Measurements from ENCODE around the gene HOOK2. TPM values are rescaled to one million over a fixed set of nuclear protein-coding genes. Genes with fewer than 3 reads are reported as not detected.

The HOOK2 gene
- total RNA-seq, 1 experiment from 2014 or later: 14.3 TPM

DNA sequence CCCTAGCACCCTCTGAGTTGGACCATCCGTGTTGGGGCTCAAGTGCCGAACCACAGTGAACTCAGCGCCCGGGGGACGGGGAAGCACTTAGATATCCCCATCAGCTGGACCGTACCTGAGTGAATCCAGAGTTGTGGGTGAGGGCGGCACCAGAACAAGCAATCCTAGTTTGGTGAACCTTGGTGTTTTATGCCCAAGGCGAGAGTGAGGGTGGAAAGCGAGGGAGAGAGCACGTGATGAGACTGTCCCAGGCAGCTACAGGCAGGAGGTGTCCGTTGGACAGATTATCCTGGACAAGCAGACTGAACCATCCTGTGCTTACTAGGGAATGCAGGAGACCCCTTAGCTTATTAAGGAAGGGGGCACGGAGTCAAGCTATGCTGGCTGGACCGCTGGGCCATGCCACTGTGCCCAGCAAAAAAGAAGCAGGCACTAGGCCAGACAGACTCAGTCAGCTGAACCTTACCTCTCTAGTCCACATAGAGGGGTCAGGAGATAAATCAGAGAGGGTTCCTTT, 37.5 kb downstream of the HOOK2 start:
- Histone ChIP-seq H3K4me1 (ENCODE audit: control insufficient read depth, insufficient read depth, low read length) (peaks cover 13% of the 10 kb centered on the region), H3K27ac (ENCODE audit: low read length) (peak overlapping the region; percentile 99), H3K36me3 (ENCODE audit: control insufficient read depth, insufficient read depth, low read length) (peaks cover 16% of the 10 kb centered on the region; the same call in 1 of the 2 replicates), H3K27me3 (ENCODE audit: control insufficient read depth, insufficient read depth, low read length) (no peaks in the 10 kb centered on the region), H3K4me3 (ENCODE audit: low read depth in 2 of 2, low read length in 2 of 2) (peak overlapping the region; percentile 94 to 97), H3K9me3 (ENCODE audit: control insufficient read depth, insufficient read depth, low read depth, low read length) (no peaks in the 10 kb centered on the region)
- in situ Hi-C loops (cut with HindIII; ENCODE audit: low pct_unique_long_range_greater_than_20kb, low sequenced_read_pairs): no loop called here
- intact Hi-C loops (cut with micrococcal nuclease; ENCODE audit: unreplicated experiment): no loop called here
- TSS peak; percentile 93 for BruUV-seq (replicated peaks)
- ChIA-PET POLR2A (interaction anchor here (1.1 kb wide), 1 partner anchor 12 kb away, joined by 4 read pairs; no protein-coding TSS in a partner anchor), CTCF (no interaction called here)
- ATAC-seq (no peak), DNase-seq (ENCODE audit: low read depth, low spot score) (no peak)
- TF ChIP-seq, protein P1, sequence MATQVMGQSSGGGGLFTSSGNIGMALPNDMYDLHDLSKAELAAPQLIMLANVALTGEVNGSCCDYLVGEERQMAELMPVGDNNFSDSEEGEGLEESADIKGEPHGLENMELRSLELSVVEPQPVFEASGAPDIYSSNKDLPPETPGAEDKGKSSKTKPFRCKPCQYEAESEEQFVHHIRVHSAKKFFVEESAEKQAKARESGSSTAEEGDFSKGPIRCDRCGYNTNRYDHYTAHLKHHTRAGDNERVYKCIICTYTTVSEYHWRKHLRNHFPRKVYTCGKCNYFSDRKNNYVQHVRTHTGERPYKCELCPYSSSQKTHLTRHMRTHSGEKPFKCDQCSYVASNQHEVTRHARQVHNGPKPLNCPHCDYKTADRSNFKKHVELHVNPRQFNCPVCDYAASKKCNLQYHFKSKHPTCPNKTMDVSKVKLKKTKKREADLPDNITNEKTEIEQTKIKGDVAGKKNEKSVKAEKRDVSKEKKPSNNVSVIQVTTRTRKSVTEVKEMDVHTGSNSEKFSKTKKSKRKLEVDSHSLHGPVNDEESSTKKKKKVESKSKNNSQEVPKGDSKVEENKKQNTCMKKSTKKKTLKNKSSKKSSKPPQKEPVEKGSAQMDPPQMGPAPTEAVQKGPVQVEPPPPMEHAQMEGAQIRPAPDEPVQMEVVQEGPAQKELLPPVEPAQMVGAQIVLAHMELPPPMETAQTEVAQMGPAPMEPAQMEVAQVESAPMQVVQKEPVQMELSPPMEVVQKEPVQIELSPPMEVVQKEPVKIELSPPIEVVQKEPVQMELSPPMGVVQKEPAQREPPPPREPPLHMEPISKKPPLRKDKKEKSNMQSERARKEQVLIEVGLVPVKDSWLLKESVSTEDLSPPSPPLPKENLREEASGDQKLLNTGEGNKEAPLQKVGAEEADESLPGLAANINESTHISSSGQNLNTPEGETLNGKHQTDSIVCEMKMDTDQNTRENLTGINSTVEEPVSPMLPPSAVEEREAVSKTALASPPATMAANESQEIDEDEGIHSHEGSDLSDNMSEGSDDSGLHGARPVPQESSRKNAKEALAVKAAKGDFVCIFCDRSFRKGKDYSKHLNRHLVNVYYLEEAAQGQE (IDR thresholded peaks at IDR 0.05; ENCODE audit: insufficient read depth in 1 of 2, low read depth in 2 of 2, low read length in 1 of 2): no peak
- no peak for TF ChIP-seq POLR2AphosphoS5 (IDR thresholded peaks at IDR 0.05; ENCODE audit: low read depth, low read length)
- no peak for TF ChIP-seq TCF7L2 (IDR thresholded peaks at IDR 0.05; ENCODE audit: low read depth, low read length)
- TF ChIP-seq CTCF (IDR thresholded peaks at IDR 0.05): no peak
- no peak for TF ChIP-seq SIN3A (IDR thresholded peaks at IDR 0.05; ENCODE audit: borderline replicate concordance, insufficient read depth, low read depth, low read length)

GRCh38 chr19:12736995-12737834, 38.1 kb downstream of the HOOK2 start, which contains the start of gene GET3:
TSS of gene GET3 (plus strand) at chr19:12737497. CDS start at chr19:12737506, 9 bp downstream.
- H3K4me1 ChIP-seq (ENCODE audit: control insufficient read depth, insufficient read depth, low read length): peaks cover 18% of the 10 kb centered on the region
- intact Hi-C loops (cut with micrococcal nuclease; ENCODE audit: unreplicated experiment) (no loop called here), in situ Hi-C loops (cut with HindIII; ENCODE audit: low pct_unique_long_range_greater_than_20kb, low sequenced_read_pairs) (no loop called here)
- ChIA-PET CTCF (no interaction called here), POLR2A (interaction anchor here (1.0 to 1.1 kb wide), 2 partner anchors 13 to 14 kb away, joined by 4 read pairs; no protein-coding TSS in a partner anchor)
- no peaks in the 10 kb centered on the region for H3K9me3 ChIP-seq (ENCODE audit: control insufficient read depth, insufficient read depth, low read depth, low read length)
- no peak for TF ChIP-seq CTCF (IDR thresholded peaks at IDR 0.05)
- no peak for TF ChIP-seq SIN3A (IDR thresholded peaks at IDR 0.05; ENCODE audit: borderline replicate concordance, insufficient read depth, low read depth, low read length)
- TF ChIP-seq POLR2AphosphoS5 (IDR thresholded peaks at IDR 0.05; ENCODE audit: low read depth, low read length): peak; percentile 69
- peak; percentile 51 for TF ChIP-seq TCF7L2 (IDR thresholded peaks at IDR 0.05; ENCODE audit: low read depth, low read length)
- TF ChIP-seq, protein P1 (IDR thresholded peaks at IDR 0.05; ENCODE audit: insufficient read depth in 1 of 2, low read depth in 2 of 2, low read length in 1 of 2): no peak
- peaks cover 16% of the 10 kb centered on the region; the same call in 1 of the 2 replicates for H3K36me3 ChIP-seq (ENCODE audit: control insufficient read depth, insufficient read depth, low read length)
- DNase-seq (ENCODE audit: low read depth, low spot score) (peak; percentile 99), ATAC-seq (peak; percentile 92)
- BruUV-seq (replicated peaks): no TSS peak
- H3K27me3 ChIP-seq (ENCODE audit: control insufficient read depth, insufficient read depth, low read length): no peaks in the 10 kb centered on the region
- H3K27ac ChIP-seq (ENCODE audit: low read length): peak within 1 kb of the TSS; percentile 99
- peak within 1 kb of the TSS; percentile 94 to 97 for H3K4me3 ChIP-seq (ENCODE audit: low read depth in 2 of 2, low read length in 2 of 2)

All from Panc1 (cell line).